Fibroblast of lung (primary cell): ENCODE results near the gene MEGF9. TPM values are rescaled to one million over a fixed set of nuclear protein-coding genes. Genes with fewer than 3 reads are reported as not detected.

ENCODE experiments used
- DNase-seq, 2 donors: peaks; one replicate each; pipeline versions ENCODE4 v3.0.0 to v3.0.0-alpha.2; 2010; ENCODE audit warnings: low read depth in 2 of 2
- H2AFZ ChIP-seq: 2 replicates; pipeline ENCODE4 v1.5.1; 2012; ENCODE audit warnings: low read length, control low read depth, inconsistent platforms
- H3K27ac ChIP-seq: 2 replicates; pipeline ENCODE4 v1.5.1; 2011; ENCODE audit warnings: low read length, control low read depth; ENCODE audit not compliant: insufficient read depth
- H3K27me3 ChIP-seq: 2 replicates; pipeline ENCODE4 v1.5.1; 2011; ENCODE audit warnings: mild to moderate bottlenecking, low read length; ENCODE audit not compliant: control insufficient read depth, insufficient read depth
- H3K36me3 ChIP-seq: 2 replicates; pipeline ENCODE4 v1.5.1; 2011; ENCODE audit warnings: low read length; ENCODE audit not compliant: control insufficient read depth, insufficient read depth
- H3K4me1 ChIP-seq: 2 replicates; pipeline ENCODE4 v1.5.1; 2011; ENCODE audit warnings: low read length; ENCODE audit not compliant: control insufficient read depth, insufficient read depth; ENCODE audit errors: extremely low read depth
- H3K4me2 ChIP-seq: 2 replicates; pipeline ENCODE4 v1.5.1; 2011; ENCODE audit warnings: low read length, control low read depth; ENCODE audit not compliant: insufficient read depth; ENCODE audit errors: extremely low read depth
- H3K4me3 ChIP-seq, 4 experiments: fragments of 200-600 bp in 1 of 4; sonication (generic) in 1 of 4; replicated peaks in 1 of 4; 2 replicates each; pipeline ENCODE4 v1.5.1; 2011 to 2016; ENCODE audit warnings: low read length in 4 of 4, low read depth in 3 of 4, mild to moderate bottlenecking in 3 of 4, control low read depth in 2 of 4, inconsistent platforms in 1 of 4, mixed read lengths in 1 of 4; ENCODE audit not compliant: insufficient read depth in 1 of 4; ENCODE audit errors: control extremely low read depth in 1 of 4
- H3K79me2 ChIP-seq: 2 replicates; pipeline ENCODE4 v1.5.1; 2012; ENCODE audit warnings: mild to moderate bottlenecking, low read length, inconsistent platforms; ENCODE audit not compliant: control insufficient read depth, insufficient read depth
- H3K9ac ChIP-seq: 2 replicates; pipeline ENCODE4 v1.5.1; 2011; ENCODE audit warnings: mild to moderate bottlenecking, low read length, control low read depth; ENCODE audit not compliant: insufficient read depth
- H3K9me3 ChIP-seq: 2 replicates; pipeline ENCODE4 v1.5.1; 2012; ENCODE audit warnings: low read depth, low read length; ENCODE audit not compliant: control insufficient read depth, insufficient read depth
- H4K20me1 ChIP-seq: 2 replicates; pipeline ENCODE4 v1.5.1; 2011; ENCODE audit warnings: low read length; ENCODE audit not compliant: control insufficient read depth, insufficient read depth; ENCODE audit errors: extremely low read depth
- EZH2 ChIP-seq: IDR thresholded peaks from 2 replicates; pipeline ENCODE4 v1.5.1; 2012; ENCODE audit warnings: low read length, control low read depth, mild to moderate bottlenecking; ENCODE audit errors: missing control alignments
- polyA plus RNA-seq, 2 donors: library from polyadenylated mRNA; depleted of rRNA in 1 of 2; stranded (reverse) in 1 of 2; unstranded in 1 of 2; fragments of >200 nt; gene quantifications; 2 replicates each; pipeline ENCODE4 v1.2.1, GENCODE V29; 2011 to 2012; ENCODE audit warnings: missing spikeins in 1 of 2
- total RNA-seq: library from RNA; depleted of rRNA; stranded (reverse); fragments of >200 nt; gene quantifications from 2 replicates; pipeline ENCODE4 v1.2.1, GENCODE V29; 2014
- TF ChIP-seq, protein P1 (sequence below), 2 donors: IDR thresholded peaks in 1 of 2; conservative IDR thresholded peaks in 1 of 2; 1 replicate in 1 of 2; 2 replicates in 1 of 2; pipeline ENCODE4 v1.5.1; 2011 to 2012; ENCODE audit warnings: low read length in 2 of 2, control low read depth in 1 of 2, inconsistent platforms in 1 of 2, low read depth in 1 of 2, mild to moderate bottlenecking in 1 of 2

The MEGF9 gene
- total and polyA plus RNA-seq, 2 donors (not counting 1 experiment from before 2014, with no cell fraction given) = 15.8 to 24.9 TPM

DNA sequence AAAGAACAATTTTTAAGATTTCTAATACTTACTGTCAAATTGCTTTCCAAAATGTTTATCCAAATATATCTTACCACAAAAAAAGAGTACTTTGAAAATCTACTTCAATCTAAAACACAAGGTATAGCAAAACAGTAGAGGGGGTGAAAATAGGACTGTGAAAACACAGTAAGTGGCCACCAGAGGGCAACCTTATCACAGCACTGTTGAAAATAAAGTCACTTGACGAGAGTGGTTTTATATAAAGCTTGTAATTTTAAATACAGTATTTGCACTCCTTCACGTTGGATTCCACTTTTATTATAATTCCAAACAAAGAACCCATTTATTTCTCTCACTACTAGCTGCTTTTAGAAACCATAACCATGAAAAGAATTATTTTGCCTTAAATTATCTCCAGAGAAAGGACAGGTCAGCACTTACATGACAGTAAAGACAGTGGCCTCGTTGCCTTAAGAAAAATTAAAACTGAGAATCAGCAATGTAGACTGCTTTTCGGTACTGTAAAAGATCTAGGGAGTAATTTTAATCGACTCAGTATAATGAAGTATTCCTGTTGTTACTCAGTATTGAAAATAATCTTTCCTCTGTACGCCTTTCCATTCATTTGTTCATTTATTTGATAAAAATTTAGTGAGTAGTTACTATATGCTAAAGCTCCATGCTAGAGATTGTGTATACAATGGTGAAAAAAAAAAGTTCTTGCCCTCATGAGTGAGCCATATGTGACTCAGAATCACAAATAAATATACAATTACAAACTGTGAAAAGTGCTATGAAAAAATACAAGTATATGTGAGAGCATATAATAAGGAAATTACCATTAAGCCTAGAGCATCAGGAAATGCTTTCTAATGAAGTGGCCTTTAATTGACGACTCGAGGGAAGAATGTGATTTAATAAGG lies 94.3 kb downstream of the MEGF9 start:
- H3K4me3 ChIP-seq = no peak overlapping the region
- DNase-seq = peak; percentile 54 to 82
- TF ChIP-seq, protein P1, sequence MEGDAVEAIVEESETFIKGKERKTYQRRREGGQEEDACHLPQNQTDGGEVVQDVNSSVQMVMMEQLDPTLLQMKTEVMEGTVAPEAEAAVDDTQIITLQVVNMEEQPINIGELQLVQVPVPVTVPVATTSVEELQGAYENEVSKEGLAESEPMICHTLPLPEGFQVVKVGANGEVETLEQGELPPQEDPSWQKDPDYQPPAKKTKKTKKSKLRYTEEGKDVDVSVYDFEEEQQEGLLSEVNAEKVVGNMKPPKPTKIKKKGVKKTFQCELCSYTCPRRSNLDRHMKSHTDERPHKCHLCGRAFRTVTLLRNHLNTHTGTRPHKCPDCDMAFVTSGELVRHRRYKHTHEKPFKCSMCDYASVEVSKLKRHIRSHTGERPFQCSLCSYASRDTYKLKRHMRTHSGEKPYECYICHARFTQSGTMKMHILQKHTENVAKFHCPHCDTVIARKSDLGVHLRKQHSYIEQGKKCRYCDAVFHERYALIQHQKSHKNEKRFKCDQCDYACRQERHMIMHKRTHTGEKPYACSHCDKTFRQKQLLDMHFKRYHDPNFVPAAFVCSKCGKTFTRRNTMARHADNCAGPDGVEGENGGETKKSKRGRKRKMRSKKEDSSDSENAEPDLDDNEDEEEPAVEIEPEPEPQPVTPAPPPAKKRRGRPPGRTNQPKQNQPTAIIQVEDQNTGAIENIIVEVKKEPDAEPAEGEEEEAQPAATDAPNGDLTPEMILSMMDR (conservative IDR thresholded peaks at IDR 0.05 in 1 of 2, IDR thresholded peaks at IDR 0.05 in 1 of 2; ENCODE audit: low read depth in 1 of 2, low read length in 2 of 2) = peak; percentile 75 to 81
- TF ChIP-seq EZH2 = no peak
- no peak overlapping the region for H3K27ac ChIP-seq
- H3K36me3 ChIP-seq = no peaks in the 10 kb centered on the region
- no peaks in the 10 kb centered on the region for H3K79me2 ChIP-seq
- no peaks in the 10 kb centered on the region for H3K9me3 ChIP-seq
- H2AFZ ChIP-seq = no peak overlapping the region
- no peak overlapping the region for H3K9ac ChIP-seq
- no peaks in the 10 kb centered on the region for H4K20me1 ChIP-seq
- H3K4me1 ChIP-seq = peaks cover 5% of the 10 kb centered on the region
- H3K27me3 ChIP-seq = no peaks in the 10 kb centered on the region
- no peak overlapping the region for H3K4me2 ChIP-seq

DNA sequence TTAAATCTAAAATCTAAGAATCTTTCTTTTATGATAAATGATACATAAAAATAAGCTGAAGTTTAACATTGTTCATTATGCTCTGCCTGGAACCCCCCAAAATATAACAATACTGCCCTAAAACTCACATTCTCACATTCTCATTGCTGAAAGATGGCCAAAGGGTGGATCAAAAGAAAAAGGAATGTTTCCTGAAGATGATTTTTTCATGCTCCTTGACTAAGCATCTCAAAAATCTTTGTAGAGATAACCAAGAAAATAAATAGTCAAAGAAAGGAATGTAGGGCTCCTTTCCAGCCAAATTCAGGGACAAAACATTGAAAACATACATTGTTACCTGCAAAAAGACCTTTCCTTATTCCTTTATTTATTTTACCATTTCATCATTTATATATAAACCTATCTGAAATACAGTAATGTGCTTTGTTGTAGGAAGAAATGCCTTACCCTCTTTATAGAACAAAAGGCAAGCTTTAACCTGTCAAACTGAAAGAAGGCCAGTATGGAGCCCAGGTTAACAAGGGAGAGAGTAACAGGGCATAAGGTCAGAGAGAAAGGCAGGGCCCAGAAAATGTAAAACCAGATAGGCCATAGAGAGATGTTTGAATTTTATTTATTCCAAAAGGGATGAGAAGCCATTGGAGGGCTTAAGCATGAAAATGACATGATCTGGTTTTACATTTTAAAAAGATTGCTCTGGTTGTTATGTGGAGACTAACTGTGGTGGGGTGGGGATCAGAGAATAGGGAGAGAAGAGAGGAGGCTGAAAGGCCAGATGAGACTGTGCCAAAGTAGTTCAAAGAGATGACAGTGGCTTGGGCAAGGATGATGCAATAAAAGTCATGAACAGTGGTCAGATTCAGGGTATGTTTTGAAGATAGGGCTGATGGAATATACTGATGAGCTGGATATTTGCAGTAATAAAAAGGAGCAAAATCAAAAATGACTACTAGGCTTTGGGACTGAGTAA lies 97.0 kb downstream of the MEGF9 start:
- H3K9ac ChIP-seq = no peak overlapping the region
- peak; percentile 28 to 49 for DNase-seq
- no peak overlapping the region for H2AFZ ChIP-seq
- no peaks in the 10 kb centered on the region for H3K36me3 ChIP-seq
- peak overlapping the region; percentile 29 for H3K4me2 ChIP-seq
- H3K27ac ChIP-seq = no peak overlapping the region
- no peak overlapping the region for H3K4me3 ChIP-seq
- H3K79me2 ChIP-seq = no peaks in the 10 kb centered on the region
- no peaks in the 10 kb centered on the region for H3K27me3 ChIP-seq
- H3K4me1 ChIP-seq = peaks cover 5% of the 10 kb centered on the region
- H4K20me1 ChIP-seq = no peaks in the 10 kb centered on the region
- TF ChIP-seq, protein P1 (conservative IDR thresholded peaks at IDR 0.05 in 1 of 2, IDR thresholded peaks at IDR 0.05 in 1 of 2; ENCODE audit: low read depth in 1 of 2, low read length in 2 of 2) = no peak
- TF ChIP-seq EZH2 = no peak
- no peaks in the 10 kb centered on the region for H3K9me3 ChIP-seq

DNA sequence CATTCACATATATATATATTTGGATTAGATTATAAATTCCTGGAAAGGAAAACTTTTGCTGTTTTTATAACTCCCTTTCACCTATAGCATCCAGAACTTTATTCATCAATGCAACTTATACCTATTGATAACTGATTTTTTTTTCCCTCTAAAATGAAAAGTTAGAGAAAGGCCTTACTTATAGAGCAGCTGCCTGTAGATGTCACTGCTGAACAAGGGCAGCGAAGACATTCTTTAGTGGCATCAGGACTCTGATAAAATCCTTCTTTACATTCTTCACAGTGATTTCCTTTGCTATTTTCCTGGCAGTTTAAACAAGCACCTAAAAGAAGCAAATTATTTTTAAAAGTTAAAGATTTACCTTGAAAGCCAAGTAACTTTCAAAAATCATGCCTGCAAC lies 102.1 kb downstream of the MEGF9 start:
- no peak overlapping the region for H3K4me3 ChIP-seq
- H4K20me1 ChIP-seq = no peaks in the 10 kb centered on the region
- H3K9ac ChIP-seq = no peak overlapping the region
- no peaks in the 10 kb centered on the region for H3K27me3 ChIP-seq
- TF ChIP-seq, protein P1 (conservative IDR thresholded peaks at IDR 0.05 in 1 of 2, IDR thresholded peaks at IDR 0.05 in 1 of 2; ENCODE audit: low read depth in 1 of 2, low read length in 2 of 2) = peak in 1 of 2 donors; percentile 39
- TF ChIP-seq EZH2 = no peak
- H3K4me1 ChIP-seq = no peaks in the 10 kb centered on the region
- H3K79me2 ChIP-seq = no peaks in the 10 kb centered on the region
- DNase-seq = no peak
- no peak overlapping the region for H3K27ac ChIP-seq
- peaks cover 2% of the 10 kb centered on the region for H3K36me3 ChIP-seq
- H2AFZ ChIP-seq = no peak overlapping the region
- H3K4me2 ChIP-seq = no peak overlapping the region
- no peaks in the 10 kb centered on the region for H3K9me3 ChIP-seq
